ENCODE data around the gene ZNF506. TPM values are rescaled to one million over a fixed set of nuclear protein-coding genes. Genes with fewer than 3 reads are reported as not detected.

ZNF506 gene
- polyA plus RNA-seq, 1 donor from 2014 or later: 95.5 TPM

DNA sequence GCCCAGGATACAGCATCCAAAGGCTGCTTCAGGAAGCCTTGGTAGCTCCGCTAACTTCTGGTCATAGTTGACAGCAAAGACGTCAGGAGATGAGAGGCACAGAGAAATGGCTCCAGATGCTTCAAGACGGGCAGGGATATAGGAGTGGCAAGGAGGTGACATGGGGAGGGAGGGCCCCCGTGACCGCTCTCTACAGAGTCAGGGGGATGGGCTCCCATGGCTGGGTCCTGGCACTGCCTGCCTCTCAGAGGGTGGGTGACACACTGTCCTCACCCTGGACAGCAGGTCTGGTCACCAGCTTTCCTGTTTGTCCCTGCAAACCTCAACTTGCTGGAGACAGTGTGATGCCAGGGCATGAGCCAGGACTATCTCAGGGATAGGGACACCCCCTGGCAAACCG, 78.4 kb downstream of the ZNF506 start:
- H2AFZ ChIP-seq (ENCODE audit: low read depth, low read length): no peak overlapping the region
- no peaks in the 10 kb centered on the region for H3K36me3 ChIP-seq (ENCODE audit: insufficient read depth, low read length)
- TF ChIP-seq TAF1 (IDR thresholded peaks at IDR 0.05; ENCODE audit: low read depth) (no peak), RAD21 (conservative IDR thresholded peaks at IDR 0.05) (no peak), SMC3 (conservative IDR thresholded peaks at IDR 0.05; ENCODE audit: poor library complexity) (no peak), MXI1 (conservative IDR thresholded peaks at IDR 0.05; ENCODE audit: poor library complexity, severe bottlenecking) (no peak), POLR2AphosphoS5 (IDR thresholded peaks at IDR 0.05) (no peak), EP300 (conservative IDR thresholded peaks at IDR 0.05; ENCODE audit: poor library complexity, severe bottlenecking) (no peak), CTCF (IDR thresholded peaks at IDR 0.05; ENCODE audit: poor library complexity, severe bottlenecking) (no peak), EZH2 (IDR thresholded peaks at IDR 0.05; ENCODE audit: borderline replicate concordance, insufficient read depth, low read length, poor library complexity, severe bottlenecking) (no peak)
- TF ChIP-seq, protein P1, sequence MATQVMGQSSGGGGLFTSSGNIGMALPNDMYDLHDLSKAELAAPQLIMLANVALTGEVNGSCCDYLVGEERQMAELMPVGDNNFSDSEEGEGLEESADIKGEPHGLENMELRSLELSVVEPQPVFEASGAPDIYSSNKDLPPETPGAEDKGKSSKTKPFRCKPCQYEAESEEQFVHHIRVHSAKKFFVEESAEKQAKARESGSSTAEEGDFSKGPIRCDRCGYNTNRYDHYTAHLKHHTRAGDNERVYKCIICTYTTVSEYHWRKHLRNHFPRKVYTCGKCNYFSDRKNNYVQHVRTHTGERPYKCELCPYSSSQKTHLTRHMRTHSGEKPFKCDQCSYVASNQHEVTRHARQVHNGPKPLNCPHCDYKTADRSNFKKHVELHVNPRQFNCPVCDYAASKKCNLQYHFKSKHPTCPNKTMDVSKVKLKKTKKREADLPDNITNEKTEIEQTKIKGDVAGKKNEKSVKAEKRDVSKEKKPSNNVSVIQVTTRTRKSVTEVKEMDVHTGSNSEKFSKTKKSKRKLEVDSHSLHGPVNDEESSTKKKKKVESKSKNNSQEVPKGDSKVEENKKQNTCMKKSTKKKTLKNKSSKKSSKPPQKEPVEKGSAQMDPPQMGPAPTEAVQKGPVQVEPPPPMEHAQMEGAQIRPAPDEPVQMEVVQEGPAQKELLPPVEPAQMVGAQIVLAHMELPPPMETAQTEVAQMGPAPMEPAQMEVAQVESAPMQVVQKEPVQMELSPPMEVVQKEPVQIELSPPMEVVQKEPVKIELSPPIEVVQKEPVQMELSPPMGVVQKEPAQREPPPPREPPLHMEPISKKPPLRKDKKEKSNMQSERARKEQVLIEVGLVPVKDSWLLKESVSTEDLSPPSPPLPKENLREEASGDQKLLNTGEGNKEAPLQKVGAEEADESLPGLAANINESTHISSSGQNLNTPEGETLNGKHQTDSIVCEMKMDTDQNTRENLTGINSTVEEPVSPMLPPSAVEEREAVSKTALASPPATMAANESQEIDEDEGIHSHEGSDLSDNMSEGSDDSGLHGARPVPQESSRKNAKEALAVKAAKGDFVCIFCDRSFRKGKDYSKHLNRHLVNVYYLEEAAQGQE (IDR thresholded peaks at IDR 0.05; ENCODE audit: borderline replicate concordance): no peak
- no peaks in the 10 kb centered on the region for H3K27me3 ChIP-seq (ENCODE audit: insufficient read depth, low read depth, low read length)
- H3K9me2 ChIP-seq (ENCODE audit: insufficient read depth, low read length): no peaks in the 10 kb centered on the region
- no peak overlapping the region for H3K9ac ChIP-seq (ENCODE audit: low read length)
- H3F3A ChIP-seq (ENCODE audit: insufficient read depth, low read length, poor library complexity, severe bottlenecking): no peaks in the 10 kb centered on the region
- H3K4me3 ChIP-seq (ENCODE audit: low read length): no peak overlapping the region
- no peak overlapping the region for H3K27ac ChIP-seq (ENCODE audit: low read length)
- H3K4me2 ChIP-seq (ENCODE audit: low read length): no peak overlapping the region
- H4K20me1 ChIP-seq (ENCODE audit: insufficient read depth): no peaks in the 10 kb centered on the region
- no peaks in the 10 kb centered on the region for H3K9me3 ChIP-seq (ENCODE audit: low read length)
- H3K79me2 ChIP-seq (replicated peaks; ENCODE audit: insufficient read depth, low read length): no peaks in the 10 kb centered on the region

- no peak overlapping the region for H3K9ac ChIP-seq (ENCODE audit: low read length)
- no peak overlapping the region for H3K27ac ChIP-seq (ENCODE audit: low read length)
- no peaks in the 10 kb centered on the region for H3K27me3 ChIP-seq (ENCODE audit: insufficient read depth, low read depth, low read length)
- H4K20me1 ChIP-seq (ENCODE audit: insufficient read depth): no peaks in the 10 kb centered on the region
- TF ChIP-seq MXI1 (conservative IDR thresholded peaks at IDR 0.05; ENCODE audit: poor library complexity, severe bottlenecking) (no peak), TAF1 (IDR thresholded peaks at IDR 0.05; ENCODE audit: low read depth) (no peak), EP300 (conservative IDR thresholded peaks at IDR 0.05; ENCODE audit: poor library complexity, severe bottlenecking) (no peak), CTCF (IDR thresholded peaks at IDR 0.05; ENCODE audit: poor library complexity, severe bottlenecking) (no peak), RAD21 (conservative IDR thresholded peaks at IDR 0.05) (no peak), SMC3 (conservative IDR thresholded peaks at IDR 0.05; ENCODE audit: poor library complexity) (no peak), EZH2 (IDR thresholded peaks at IDR 0.05; ENCODE audit: borderline replicate concordance, insufficient read depth, low read length, poor library complexity, severe bottlenecking) (no peak), POLR2AphosphoS5 (IDR thresholded peaks at IDR 0.05) (no peak)
- TF ChIP-seq, protein P1 (IDR thresholded peaks at IDR 0.05; ENCODE audit: borderline replicate concordance): no peak
- H2AFZ ChIP-seq (ENCODE audit: low read depth, low read length): no peak overlapping the region
- H3K9me2 ChIP-seq (ENCODE audit: insufficient read depth, low read length): no peaks in the 10 kb centered on the region
- H3F3A ChIP-seq (ENCODE audit: insufficient read depth, low read length, poor library complexity, severe bottlenecking): no peaks in the 10 kb centered on the region
- no peaks in the 10 kb centered on the region for H3K79me2 ChIP-seq (replicated peaks; ENCODE audit: insufficient read depth, low read length)
- H3K4me2 ChIP-seq (ENCODE audit: low read length): no peak overlapping the region
- no peaks in the 10 kb centered on the region for H3K9me3 ChIP-seq (ENCODE audit: low read length)
- H3K36me3 ChIP-seq (ENCODE audit: insufficient read depth, low read length): no peaks in the 10 kb centered on the region
- H3K4me3 ChIP-seq (ENCODE audit: low read length): no peak overlapping the region
Measured at GRCh38 chr19:19742773-19743172, 78.8 kb downstream of the ZNF506 start.
